K562 (cell line): Measurements from ENCODE around the gene ATCAY. TPM values are rescaled to one million over a fixed set of nuclear protein-coding genes. Genes with fewer than 3 reads are reported as not detected.

Experiments
- ADNP ChIP-seq: fragments of 200-800 bp; sonication (Bioruptor generic); IDR thresholded peaks from 2 replicates; pipeline ENCODE4 v1.6.1; 2016; ENCODE audit warnings: missing genetic modification characterization, missing compliant biosample characterization
- BCL6 ChIP-seq: fragments of 250-450 bp; sonication (Bioruptor Pico); IDR thresholded peaks from 2 replicates; pipeline ENCODE4 v1.4.0; 2020
- DPF2 ChIP-seq: fragments of 450-650 bp; IDR thresholded peaks from 2 replicates; pipeline ENCODE4 v1.6.1; 2016
- ESRRB ChIP-seq: fragments of 250-450 bp; sonication (Bioruptor Pico); IDR thresholded peaks from 2 replicates; pipeline ENCODE4 v1.5.0; 2020; ENCODE audit warnings: mild to moderate bottlenecking, moderate library complexity, borderline replicate concordance
- KDM5B ChIP-seq: fragments of 200-600 bp; sonication (generic); IDR thresholded peaks from 2 replicates; pipeline ENCODE4 v1.6.1; 2012; ENCODE audit warnings: low read depth, mild to moderate bottlenecking, moderate library complexity, low read length, control low read depth, inconsistent platforms; ENCODE audit not compliant: insufficient replicate concordance
- NR1H2 ChIP-seq: sonication (generic); formaldehyde crosslinking; IDR thresholded peaks from 2 replicates; pipeline ENCODE4 v1.4.0; 2020; ENCODE audit warnings: mild to moderate bottlenecking, missing genetic modification reagents
- PHB ChIP-seq: fragments of 250-450 bp; sonication (Bioruptor Pico); IDR thresholded peaks from 2 replicates; pipeline ENCODE4 v1.5.0; 2021
- PHF8 ChIP-seq: fragments of 200-600 bp; sonication (generic); IDR thresholded peaks from 2 replicates; pipeline ENCODE4 v1.6.1; 2012; ENCODE audit warnings: mixed run types, mild to moderate bottlenecking, inconsistent platforms, low read length, moderate library complexity, borderline replicate concordance
- SMARCB1 ChIP-seq: IDR thresholded peaks from 2 replicates; pipeline ENCODE4 v1.6.1; 2011; ENCODE audit warnings: improper control_type of control experiment, low read depth; ENCODE audit not compliant: insufficient read length
- SRSF7 ChIP-seq: fragments of 200-400 bp; formaldehyde crosslinking; optimal IDR thresholded peaks from 2 replicates; pipeline ENCODE3; 2017; ENCODE audit warnings: mild to moderate bottlenecking, low read depth, low read length
- ZNF217 ChIP-seq: sonication (generic); formaldehyde crosslinking; IDR thresholded peaks from 2 replicates; pipeline ENCODE4 v1.8.0; 2022; ENCODE audit warnings: mild to moderate bottlenecking, missing genetic modification reagents
- ZNF76 ChIP-seq: fragments of 250-450 bp; sonication (Bioruptor Pico); IDR thresholded peaks from 2 replicates; pipeline ENCODE4 v1.4.0; 2020; ENCODE audit warnings: mild to moderate bottlenecking, moderate library complexity, borderline replicate concordance
- polyA plus RNA-seq, 8 experiments: library from polyadenylated mRNA; depleted of rRNA in 4 of 8; stranded (reverse) in 5 of 8; unstranded in 3 of 8; fragments of >200 nt; fragmentation: Nextera tagmentation in 2 of 8; fragmentation: Illumina TruSeq in 1 of 8; extraction: Ambion mirVana in 2 of 8; extraction: Trizol in 1 of 8; gene quantifications; 2 replicates each; pipeline versions ENCODE4 v1.2.1 to v1.2.3, GENCODE V29; 2011 to 2014; ENCODE audit warnings: inconsistent platforms in 1 of 8, missing spikeins in 1 of 8
- total RNA-seq, 7 experiments: library from RNA; depleted of rRNA in 6 of 7; stranded (reverse); fragments of >200 nt in 6 of 7; fragmentation: Illumina TruSeq in 2 of 7; extraction: Trizol in 2 of 7; gene quantifications; 2 replicates each; pipeline versions ENCODE4 v1.2.1 to v1.2.3, GENCODE V29; 2011 to 2021; ENCODE audit warnings: low replicate concordance in 1 of 7
- TF ChIP-seq, protein P1 (sequence below): fragments of 250-450 bp; sonication (Bioruptor Pico); IDR thresholded peaks from 2 replicates; pipeline ENCODE4 v1.4.0; 2020
- TF ChIP-seq, protein P2 (sequence below): conservative IDR thresholded peaks from 2 replicates; pipeline ENCODE4 v1.6.1; 2011; ENCODE audit warnings: low read depth, mild to moderate bottlenecking, low read length; ENCODE audit not compliant: control insufficient read depth
- TF ChIP-seq, protein P3 (sequence below): fragments of 450-650 bp; formaldehyde crosslinking; IDR thresholded peaks from 2 replicates; pipeline ENCODE4 v1.4.0; 2022; ENCODE audit warnings: missing genetic modification characterization
- TF ChIP-seq, protein P4 (sequence below): IDR thresholded peaks from 2 replicates; pipeline ENCODE4 v1.6.1; 2012; ENCODE audit warnings: low read depth, low read length, improper control_type of control experiment, borderline replicate concordance

Gene ATCAY
- total and polyA plus RNA-seq, 9 of the 15 experiments (the other 6 are each of a cell fraction or from before 2014, with no cell fraction given), result not detected

DNA sequence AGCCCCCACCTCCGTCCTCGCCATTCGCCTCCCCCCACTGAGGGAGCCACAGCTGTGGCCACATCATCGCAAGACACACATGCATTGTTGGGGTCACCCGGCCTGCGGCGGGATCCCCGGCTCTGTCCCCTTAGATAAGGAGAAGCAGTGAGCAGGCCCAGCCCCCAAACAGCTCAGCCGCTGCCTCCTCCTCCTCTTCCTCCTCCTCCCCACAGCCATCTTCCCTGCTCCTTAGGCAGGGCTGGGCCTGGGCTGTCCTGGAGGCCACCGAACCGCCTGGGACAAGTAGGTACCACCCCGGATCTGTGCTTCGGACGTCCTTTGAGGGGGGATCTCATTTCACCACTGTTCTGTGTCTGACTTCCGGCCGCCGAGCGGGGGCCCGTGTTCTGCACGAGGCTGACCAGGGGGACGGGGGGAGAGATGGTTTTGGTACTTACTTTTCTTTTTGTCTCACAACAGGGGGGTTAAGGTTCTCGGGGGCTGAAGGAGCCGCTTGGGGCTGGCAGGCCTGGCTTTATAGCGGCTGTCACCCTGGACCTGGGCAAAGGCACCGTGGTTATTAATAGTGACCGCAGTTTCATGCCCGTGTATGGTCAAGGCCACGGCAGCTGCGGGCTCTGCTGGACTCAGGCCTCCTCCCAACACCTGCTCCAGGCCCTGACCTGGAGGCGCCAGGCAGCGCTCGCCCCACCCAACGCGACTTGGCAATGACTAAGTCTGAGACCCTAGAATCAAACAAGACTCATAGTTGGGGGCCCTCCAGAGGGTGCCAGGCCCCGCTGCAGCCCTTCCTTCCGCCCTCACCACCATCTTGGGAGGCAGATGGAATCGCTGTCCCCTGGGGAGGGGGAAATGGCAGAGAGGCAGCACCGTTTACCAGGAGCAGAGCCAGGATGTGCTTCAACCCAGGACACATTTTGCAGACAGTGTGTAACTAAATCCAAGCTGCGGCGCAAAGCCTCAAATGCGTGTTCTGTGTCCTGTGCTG lies 70.7 kb downstream of the ATCAY start (continued):
- TF ChIP-seq, protein P1, sequence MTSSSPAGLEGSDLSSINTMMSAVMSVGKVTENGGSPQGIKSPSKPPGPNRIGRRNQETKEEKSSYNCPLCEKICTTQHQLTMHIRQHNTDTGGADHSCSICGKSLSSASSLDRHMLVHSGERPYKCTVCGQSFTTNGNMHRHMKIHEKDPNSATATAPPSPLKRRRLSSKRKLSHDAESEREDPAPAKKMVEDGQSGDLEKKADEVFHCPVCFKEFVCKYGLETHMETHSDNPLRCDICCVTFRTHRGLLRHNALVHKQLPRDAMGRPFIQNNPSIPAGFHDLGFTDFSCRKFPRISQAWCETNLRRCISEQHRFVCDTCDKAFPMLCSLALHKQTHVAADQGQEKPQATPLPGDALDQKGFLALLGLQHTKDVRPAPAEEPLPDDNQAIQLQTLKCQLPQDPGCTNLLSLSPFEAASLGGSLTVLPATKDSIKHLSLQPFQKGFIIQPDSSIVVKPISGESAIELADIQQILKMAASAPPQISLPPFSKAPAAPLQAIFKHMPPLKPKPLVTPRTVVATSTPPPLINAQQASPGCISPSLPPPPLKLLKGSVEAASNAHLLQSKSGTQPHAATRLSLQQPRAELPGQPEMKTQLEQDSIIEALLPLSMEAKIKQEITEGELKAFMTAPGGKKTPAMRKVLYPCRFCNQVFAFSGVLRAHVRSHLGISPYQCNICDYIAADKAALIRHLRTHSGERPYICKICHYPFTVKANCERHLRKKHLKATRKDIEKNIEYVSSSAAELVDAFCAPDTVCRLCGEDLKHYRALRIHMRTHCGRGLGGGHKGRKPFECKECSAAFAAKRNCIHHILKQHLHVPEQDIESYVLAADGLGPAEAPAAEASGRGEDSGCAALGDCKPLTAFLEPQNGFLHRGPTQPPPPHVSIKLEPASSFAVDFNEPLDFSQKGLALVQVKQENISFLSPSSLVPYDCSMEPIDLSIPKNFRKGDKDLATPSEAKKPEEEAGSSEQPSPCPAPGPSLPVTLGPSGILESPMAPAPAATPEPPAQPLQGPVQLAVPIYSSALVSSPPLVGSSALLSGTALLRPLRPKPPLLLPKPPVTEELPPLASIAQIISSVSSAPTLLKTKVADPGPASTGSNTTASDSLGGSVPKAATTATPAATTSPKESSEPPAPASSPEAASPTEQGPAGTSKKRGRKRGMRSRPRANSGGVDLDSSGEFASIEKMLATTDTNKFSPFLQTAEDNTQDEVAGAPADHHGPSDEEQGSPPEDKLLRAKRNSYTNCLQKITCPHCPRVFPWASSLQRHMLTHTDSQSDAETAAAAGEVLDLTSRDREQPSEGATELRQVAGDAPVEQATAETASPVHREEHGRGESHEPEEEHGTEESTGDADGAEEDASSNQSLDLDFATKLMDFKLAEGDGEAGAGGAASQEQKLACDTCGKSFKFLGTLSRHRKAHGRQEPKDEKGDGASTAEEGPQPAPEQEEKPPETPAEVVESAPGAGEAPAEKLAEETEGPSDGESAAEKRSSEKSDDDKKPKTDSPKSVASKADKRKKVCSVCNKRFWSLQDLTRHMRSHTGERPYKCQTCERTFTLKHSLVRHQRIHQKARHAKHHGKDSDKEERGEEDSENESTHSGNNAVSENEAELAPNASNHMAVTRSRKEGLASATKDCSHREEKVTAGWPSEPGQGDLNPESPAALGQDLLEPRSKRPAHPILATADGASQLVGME (CRISPR knock-in tag), result 0 out of 2 replicates have a peak, but pooled peaks have one; percentile 40
- no peak for TF ChIP-seq SMARCB1
- TF ChIP-seq, protein P2, sequence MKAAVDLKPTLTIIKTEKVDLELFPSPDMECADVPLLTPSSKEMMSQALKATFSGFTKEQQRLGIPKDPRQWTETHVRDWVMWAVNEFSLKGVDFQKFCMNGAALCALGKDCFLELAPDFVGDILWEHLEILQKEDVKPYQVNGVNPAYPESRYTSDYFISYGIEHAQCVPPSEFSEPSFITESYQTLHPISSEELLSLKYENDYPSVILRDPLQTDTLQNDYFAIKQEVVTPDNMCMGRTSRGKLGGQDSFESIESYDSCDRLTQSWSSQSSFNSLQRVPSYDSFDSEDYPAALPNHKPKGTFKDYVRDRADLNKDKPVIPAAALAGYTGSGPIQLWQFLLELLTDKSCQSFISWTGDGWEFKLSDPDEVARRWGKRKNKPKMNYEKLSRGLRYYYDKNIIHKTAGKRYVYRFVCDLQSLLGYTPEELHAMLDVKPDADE, result 0 out of 2 replicates have a peak, but pooled peaks have one; percentile 52
- no peak for TF ChIP-seq ADNP (tag)
- peak; percentile 41; the same call in 1 of the 2 replicates for TF ChIP-seq PHF8
- TF ChIP-seq ZNF76, result no peak
- TF ChIP-seq ESRRB (CRISPR knock-in tag), result no peak
- TF ChIP-seq PHB (CRISPR knock-in tag), result no peak
- TF ChIP-seq, protein P3, sequence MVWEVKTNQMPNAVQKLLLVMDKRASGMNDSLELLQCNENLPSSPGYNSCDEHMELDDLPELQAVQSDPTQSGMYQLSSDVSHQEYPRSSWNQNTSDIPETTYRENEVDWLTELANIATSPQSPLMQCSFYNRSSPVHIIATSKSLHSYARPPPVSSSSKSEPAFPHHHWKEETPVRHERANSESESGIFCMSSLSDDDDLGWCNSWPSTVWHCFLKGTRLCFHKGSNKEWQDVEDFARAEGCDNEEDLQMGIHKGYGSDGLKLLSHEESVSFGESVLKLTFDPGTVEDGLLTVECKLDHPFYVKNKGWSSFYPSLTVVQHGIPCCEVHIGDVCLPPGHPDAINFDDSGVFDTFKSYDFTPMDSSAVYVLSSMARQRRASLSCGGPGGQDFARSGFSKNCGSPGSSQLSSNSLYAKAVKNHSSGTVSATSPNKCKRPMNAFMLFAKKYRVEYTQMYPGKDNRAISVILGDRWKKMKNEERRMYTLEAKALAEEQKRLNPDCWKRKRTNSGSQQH (CRISPR knock-in tag), result no peak
- TF ChIP-seq KDM5B, result peak; percentile 68
- no peak for TF ChIP-seq BCL6
- TF ChIP-seq SRSF7, result no peak
- no peak for TF ChIP-seq ZNF217 (CRISPR knock-in tag)
- peak; percentile 77 for TF ChIP-seq DPF2
- TF ChIP-seq NR1H2 (CRISPR knock-in tag), result no peak
- TF ChIP-seq, protein P4, sequence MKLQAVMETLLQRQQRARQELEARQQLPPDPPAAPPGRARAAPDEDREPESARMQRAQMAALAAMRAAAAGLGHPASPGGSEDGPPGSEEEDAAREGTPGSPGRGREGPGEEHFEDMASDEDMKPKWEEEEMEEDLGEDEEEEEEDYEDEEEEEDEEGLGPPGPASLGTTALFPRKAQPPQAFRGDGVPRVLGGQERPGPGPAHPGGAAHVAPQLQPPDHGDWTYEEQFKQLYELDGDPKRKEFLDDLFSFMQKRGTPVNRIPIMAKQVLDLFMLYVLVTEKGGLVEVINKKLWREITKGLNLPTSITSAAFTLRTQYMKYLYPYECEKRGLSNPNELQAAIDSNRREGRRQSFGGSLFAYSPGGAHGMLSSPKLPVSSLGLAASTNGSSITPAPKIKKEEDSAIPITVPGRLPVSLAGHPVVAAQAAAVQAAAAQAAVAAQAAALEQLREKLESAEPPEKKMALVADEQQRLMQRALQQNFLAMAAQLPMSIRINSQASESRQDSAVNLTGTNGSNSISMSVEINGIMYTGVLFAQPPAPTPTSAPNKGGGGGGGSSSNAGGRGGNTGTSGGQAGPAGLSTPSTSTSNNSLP, result no peak
